ENCODE data around the gene RFX3.

- TF ChIP-seq PHF20 (CRISPR knock-in tag; IDR thresholded peaks at IDR 0.05) (no peak), ZNF841 (CRISPR knock-in tag; IDR thresholded peaks at IDR 0.05; ENCODE audit: borderline replicate concordance) (no peak)
These were observed 19.6 kb downstream of the RFX3 start for GRCh38 chr9:3506164-3506563.

All from HepG2 (cell line).